GM12874 (cell line): ENCODE results near the gene NSUN4.

Source experiments
- CTCF ChIP-seq: IDR thresholded peaks from 2 replicates; pipeline ENCODE4 v1.5.1; 2011; ENCODE audit warnings: low read depth, mild to moderate bottlenecking, control low read depth, low read length, moderate library complexity; ENCODE audit not compliant: insufficient read depth

Gene NSUN4

GRCh38 chr1:46343705-46344104 is 3.1 kb downstream of the NSUN4 start:
- TF ChIP-seq CTCF: no peak

GRCh38 chr1:46344481-46344880 is 3.9 kb downstream of the NSUN4 start:
- TF ChIP-seq CTCF: no peak

- TF ChIP-seq CTCF: no peak
Measured at GRCh38 chr1:46345281-46345680, 4.7 kb downstream of the NSUN4 start.

- no peak for TF ChIP-seq CTCF
Measured at GRCh38 chr1:46352363-46352762, 11.8 kb downstream of the NSUN4 start.

- no peak for TF ChIP-seq CTCF
Measured at GRCh38 chr1:46362158-46362557, 21.6 kb downstream of the NSUN4 start.

DNA sequence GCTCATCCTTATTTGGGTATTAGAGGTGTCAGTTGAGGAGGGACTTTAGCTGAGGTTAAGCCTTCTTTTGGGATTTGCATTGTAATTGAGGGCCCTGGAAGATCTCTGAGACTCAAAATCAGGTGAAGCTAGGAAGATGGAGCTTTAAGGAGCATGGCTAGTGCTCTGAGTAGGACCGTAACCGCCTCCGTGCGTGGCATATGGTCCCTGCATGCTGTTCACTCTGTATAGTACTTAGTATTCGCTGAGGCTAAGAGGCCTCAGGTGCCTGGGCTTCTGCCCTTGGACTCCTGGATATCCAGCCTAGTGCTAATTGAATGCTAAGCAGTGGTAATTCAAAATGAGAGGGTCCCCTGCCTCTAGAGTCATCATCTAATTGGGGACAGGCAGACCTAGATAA is 22.5 kb downstream of the NSUN4 start:
- no peak for TF ChIP-seq CTCF

- no peak for TF ChIP-seq CTCF
Measured at GRCh38 chr1:46364612-46365011, 24.0 kb downstream of the NSUN4 start.

- no peak for TF ChIP-seq CTCF
Measured at GRCh38 chr1:46367072-46367471, 26.5 kb downstream of the NSUN4 start.
